GM23338 (cell line): Measurements from ENCODE around the gene TBK1. TPM values are rescaled to one million over a fixed set of nuclear protein-coding genes. Genes with fewer than 3 reads are reported as not detected.

Experiments
- ATAC-seq: fragments of 200-7000 bp; cut with Tn5 transposase; 3 replicates; pipeline ENCODE4 v1.9.1; 2020
- DNase-seq: peaks from one replicate; pipeline ENCODE4 v3.0.0-alpha.2; 2015; ENCODE audit warnings: low spot score
- H2AFZ ChIP-seq: fragments of 200-600 bp; sonication (generic); 2 replicates; pipeline ENCODE4 v1.8.0; 2016; ENCODE audit warnings: antibody characterized with exemption, mild to moderate bottlenecking, moderate library complexity
- H3F3A ChIP-seq: fragments of 200-600 bp; sonication (generic); replicated peaks from 2 replicates; pipeline ENCODE4 v1.8.0; 2017; ENCODE audit warnings: antibody characterized with exemption, mixed run types, low read depth
- H3K27ac ChIP-seq: fragments of 200-600 bp; sonication (generic); 2 replicates; pipeline ENCODE4 v1.6.1; 2016; ENCODE audit warnings: low read depth
- H3K27me3 ChIP-seq: fragments of 200-600 bp; sonication (generic); 2 replicates; pipeline ENCODE4 v1.8.0; 2016; ENCODE audit warnings: mild to moderate bottlenecking, mixed run types, moderate library complexity; ENCODE audit not compliant: insufficient read depth
- H3K36me3 ChIP-seq: fragments of 200-600 bp; sonication (generic); 2 replicates; pipeline ENCODE4 v1.8.0; 2016; ENCODE audit warnings: mild to moderate bottlenecking; ENCODE audit not compliant: insufficient read depth
- H3K4me1 ChIP-seq: fragments of 200-600 bp; sonication (generic); 2 replicates; pipeline ENCODE4 v1.8.0; 2016; ENCODE audit warnings: mild to moderate bottlenecking, moderate library complexity; ENCODE audit not compliant: insufficient read depth
- H3K4me2 ChIP-seq: fragments of 200-600 bp; sonication (generic); 2 replicates; pipeline ENCODE4 v1.7.1; 2017; ENCODE audit warnings: mixed run types
- H3K4me3 ChIP-seq: fragments of 200-600 bp; sonication (generic); 2 replicates; pipeline ENCODE4 v1.6.1; 2016; ENCODE audit warnings: mixed run types
- H3K79me2 ChIP-seq: fragments of 200-600 bp; sonication (generic); replicated peaks from 2 replicates; pipeline ENCODE4 v1.8.0; 2017; ENCODE audit warnings: mild to moderate bottlenecking; ENCODE audit not compliant: insufficient read depth
- H3K9me2 ChIP-seq: fragments of 200-600 bp; sonication (generic); 2 replicates; pipeline ENCODE4 v1.8.0; 2017; ENCODE audit not compliant: insufficient read depth
- H4K20me1 ChIP-seq: fragments of 200-600 bp; sonication (generic); replicated peaks from 2 replicates; pipeline ENCODE4 v1.8.0; 2017; ENCODE audit warnings: mild to moderate bottlenecking; ENCODE audit not compliant: insufficient read depth
- H3K27ac Mint-ChIP-seq: 2 replicates; pipeline ENCODE4 v1.8.0; 2020; ENCODE audit warnings: inconsistent platforms, mild to moderate bottlenecking, moderate library complexity, mixed read lengths
- H3K27me3 Mint-ChIP-seq: 3 replicates; pipeline ENCODE4 v1.8.0; 2022; ENCODE audit warnings: low read depth, mild to moderate bottlenecking, moderate library complexity, mixed read lengths, inconsistent platforms; ENCODE audit not compliant: insufficient read depth, poor library complexity
- H3K36me3 Mint-ChIP-seq: 3 replicates; pipeline ENCODE4 v1.8.0; 2021; ENCODE audit warnings: low read depth, mild to moderate bottlenecking, inconsistent platforms, moderate library complexity, mixed read lengths
- H3K4me1 Mint-ChIP-seq: 3 replicates; pipeline ENCODE4 v1.8.0; 2020; ENCODE audit warnings: mild to moderate bottlenecking, inconsistent platforms, mixed read lengths
- H3K4me3 Mint-ChIP-seq: 3 replicates; pipeline ENCODE4 v1.8.0; 2021; ENCODE audit warnings: moderate library complexity, mild to moderate bottlenecking, inconsistent platforms, mixed read lengths
- H3K9me3 Mint-ChIP-seq: 3 replicates; pipeline ENCODE4 v1.8.0; 2020; ENCODE audit warnings: moderate library complexity, mild to moderate bottlenecking, inconsistent platforms, mixed read lengths
- ETS1 ChIP-seq: IDR thresholded peaks from 2 replicates; pipeline ENCODE4 v1.6.1; 2016; ENCODE audit warnings: antibody characterized with exemption
- JUNB ChIP-seq: IDR thresholded peaks from one replicate; pipeline ENCODE4 v1.6.1; 2016; ENCODE audit warnings: antibody characterized with exemption; ENCODE audit not compliant: unreplicated experiment
- POLR2AphosphoS5 ChIP-seq: IDR thresholded peaks from 2 replicates; pipeline ENCODE4 v1.6.1; 2016; ENCODE audit warnings: antibody characterized with exemption, low read depth
- REST ChIP-seq: IDR thresholded peaks from one replicate; pipeline ENCODE4 v1.6.1; 2018; ENCODE audit warnings: antibody characterized with exemption; ENCODE audit not compliant: unreplicated experiment
- polyA plus RNA-seq: library from polyadenylated mRNA; unstranded; fragments of >200 nt; fragmentation: Nextera tagmentation; extraction: Ambion mirVana; gene quantifications from 2 replicates; pipeline ENCODE4 v1.2.1, GENCODE V29; 2016
- total RNA-seq: library from RNA; depleted of rRNA; stranded (reverse); fragments of >200 nt; shearing (Covaris generic); gene quantifications from 2 replicates; pipeline ENCODE4 v1.2.3, GENCODE V29; 2014
- TF ChIP-seq, protein P1 (sequence below): fragments of 250-450 bp; sonication (Bioruptor Pico); IDR thresholded peaks from 2 replicates; pipeline ENCODE4 v1.5.0; 2020; ENCODE audit warnings: mild to moderate bottlenecking, moderate library complexity

The TBK1 gene
- total and polyA plus RNA-seq, 2 experiments from 2014 or later: 21.7 to 29.9 TPM

DNA sequence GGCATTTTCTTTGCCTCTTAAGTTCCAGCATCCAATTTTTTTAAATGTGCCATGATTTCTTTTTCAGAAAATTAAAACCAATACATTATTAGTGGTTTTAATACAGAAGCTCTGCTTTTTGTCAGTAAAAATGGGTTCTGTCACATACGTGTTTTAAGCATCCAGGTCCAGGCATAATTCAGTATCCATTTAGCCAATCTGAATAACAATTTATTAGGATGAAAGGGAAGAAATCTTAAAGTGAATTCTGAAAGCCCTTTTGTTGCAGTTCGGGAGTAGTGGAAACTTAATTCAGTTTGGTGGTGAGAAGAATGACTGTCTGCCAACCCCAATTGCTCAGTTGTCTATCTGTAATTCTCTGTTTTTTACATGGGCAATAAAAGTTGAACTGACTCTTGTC is 40.5 kb upstream of the TBK1 start (continued):
- no peak for TF ChIP-seq REST
- TF ChIP-seq JUNB: no peak
- TF ChIP-seq, protein P1, sequence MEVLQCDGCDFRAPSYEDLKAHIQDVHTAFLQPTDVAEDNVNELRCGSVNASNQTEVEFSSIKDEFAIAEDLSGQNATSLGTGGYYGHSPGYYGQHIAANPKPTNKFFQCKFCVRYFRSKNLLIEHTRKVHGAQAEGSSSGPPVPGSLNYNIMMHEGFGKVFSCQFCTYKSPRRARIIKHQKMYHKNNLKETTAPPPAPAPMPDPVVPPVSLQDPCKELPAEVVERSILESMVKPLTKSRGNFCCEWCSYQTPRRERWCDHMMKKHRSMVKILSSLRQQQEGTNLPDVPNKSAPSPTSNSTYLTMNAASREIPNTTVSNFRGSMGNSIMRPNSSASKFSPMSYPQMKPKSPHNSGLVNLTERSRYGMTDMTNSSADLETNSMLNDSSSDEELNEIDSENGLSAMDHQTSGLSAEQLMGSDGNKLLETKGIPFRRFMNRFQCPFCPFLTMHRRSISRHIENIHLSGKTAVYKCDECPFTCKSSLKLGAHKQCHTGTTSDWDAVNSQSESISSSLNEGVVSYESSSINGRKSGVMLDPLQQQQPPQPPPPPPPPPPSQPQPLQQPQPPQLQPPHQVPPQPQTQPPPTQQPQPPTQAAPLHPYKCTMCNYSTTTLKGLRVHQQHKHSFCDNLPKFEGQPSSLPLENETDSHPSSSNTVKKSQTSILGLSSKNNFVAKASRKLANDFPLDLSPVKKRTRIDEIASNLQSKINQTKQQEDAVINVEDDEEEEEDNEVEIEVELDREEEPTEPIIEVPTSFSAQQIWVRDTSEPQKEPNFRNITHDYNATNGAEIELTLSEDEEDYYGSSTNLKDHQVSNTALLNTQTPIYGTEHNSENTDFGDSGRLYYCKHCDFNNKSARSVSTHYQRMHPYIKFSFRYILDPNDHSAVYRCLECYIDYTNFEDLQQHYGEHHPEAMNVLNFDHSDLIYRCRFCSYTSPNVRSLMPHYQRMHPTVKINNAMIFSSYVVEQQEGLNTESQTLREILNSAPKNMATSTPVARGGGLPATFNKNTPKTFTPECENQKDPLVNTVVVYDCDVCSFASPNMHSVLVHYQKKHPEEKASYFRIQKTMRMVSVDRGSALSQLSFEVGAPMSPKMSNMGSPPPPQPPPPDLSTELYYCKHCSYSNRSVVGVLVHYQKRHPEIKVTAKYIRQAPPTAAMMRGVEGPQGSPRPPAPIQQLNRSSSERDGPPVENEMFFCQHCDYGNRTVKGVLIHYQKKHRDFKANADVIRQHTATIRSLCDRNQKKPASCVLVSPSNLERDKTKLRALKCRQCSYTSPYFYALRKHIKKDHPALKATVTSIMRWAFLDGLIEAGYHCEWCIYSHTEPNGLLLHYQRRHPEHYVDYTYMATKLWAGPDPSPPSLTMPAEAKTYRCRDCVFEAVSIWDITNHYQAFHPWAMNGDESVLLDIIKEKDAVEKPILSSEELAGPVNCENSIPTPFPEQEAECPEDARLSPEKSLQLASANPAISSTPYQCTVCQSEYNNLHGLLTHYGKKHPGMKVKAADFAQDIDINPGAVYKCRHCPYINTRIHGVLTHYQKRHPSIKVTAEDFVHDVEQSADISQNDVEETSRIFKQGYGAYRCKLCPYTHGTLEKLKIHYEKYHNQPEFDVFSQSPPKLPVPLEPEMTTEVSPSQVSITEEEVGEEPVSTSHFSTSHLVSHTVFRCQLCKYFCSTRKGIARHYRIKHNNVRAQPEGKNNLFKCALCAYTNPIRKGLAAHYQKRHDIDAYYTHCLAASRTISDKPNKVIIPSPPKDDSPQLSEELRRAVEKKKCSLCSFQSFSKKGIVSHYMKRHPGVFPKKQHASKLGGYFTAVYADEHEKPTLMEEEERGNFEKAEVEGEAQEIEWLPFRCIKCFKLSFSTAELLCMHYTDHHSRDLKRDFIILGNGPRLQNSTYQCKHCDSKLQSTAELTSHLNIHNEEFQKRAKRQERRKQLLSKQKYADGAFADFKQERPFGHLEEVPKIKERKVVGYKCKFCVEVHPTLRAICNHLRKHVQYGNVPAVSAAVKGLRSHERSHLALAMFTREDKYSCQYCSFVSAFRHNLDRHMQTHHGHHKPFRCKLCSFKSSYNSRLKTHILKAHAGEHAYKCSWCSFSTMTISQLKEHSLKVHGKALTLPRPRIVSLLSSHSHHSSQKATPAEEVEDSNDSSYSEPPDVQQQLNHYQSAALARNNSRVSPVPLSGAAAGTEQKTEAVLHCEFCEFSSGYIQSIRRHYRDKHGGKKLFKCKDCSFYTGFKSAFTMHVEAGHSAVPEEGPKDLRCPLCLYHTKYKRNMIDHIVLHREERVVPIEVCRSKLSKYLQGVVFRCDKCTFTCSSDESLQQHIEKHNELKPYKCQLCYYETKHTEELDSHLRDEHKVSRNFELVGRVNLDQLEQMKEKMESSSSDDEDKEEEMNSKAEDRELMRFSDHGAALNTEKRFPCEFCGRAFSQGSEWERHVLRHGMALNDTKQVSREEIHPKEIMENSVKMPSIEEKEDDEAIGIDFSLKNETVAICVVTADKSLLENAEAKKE (CRISPR knock-in tag): no peak

GRCh38 chr12:64412459-64412858 is 39.5 kb upstream of the TBK1 start:
- Mint-ChIP-seq H3K4me1 (peaks cover 4% of the 10 kb centered on the region; the same call in 2 of the 3 replicates), H3K27ac (no peak overlapping the region), H3K9me3 (no peaks in the 10 kb centered on the region), H3K27me3 (no peaks in the 10 kb centered on the region), H3K36me3 (peaks cover 90% of the 10 kb centered on the region), H3K4me3 (no peak overlapping the region)
- H3K27ac ChIP-seq: no peak overlapping the region
- H3K4me2 ChIP-seq: no peak overlapping the region
- H3K36me3 ChIP-seq: peaks cover 70% of the 10 kb centered on the region
- peaks cover 41% of the 10 kb centered on the region for H4K20me1 ChIP-seq
- H2AFZ ChIP-seq: no peak overlapping the region
- ATAC-seq (no peak), DNase-seq (no peak)
- H3K4me1 ChIP-seq: no peaks in the 10 kb centered on the region
- no peaks in the 10 kb centered on the region for H3F3A ChIP-seq
- peaks cover 69% of the 10 kb centered on the region for H3K79me2 ChIP-seq
- no peaks in the 10 kb centered on the region for H3K9me2 ChIP-seq
- no peak overlapping the region for H3K4me3 ChIP-seq
- no peaks in the 10 kb centered on the region for H3K27me3 ChIP-seq
- TF ChIP-seq POLR2AphosphoS5 (no peak), ETS1 (no peak)
- TF ChIP-seq, protein P1 (CRISPR knock-in tag): no peak
